Tibial artery (tissue), 4 donors: ENCODE results near the gene NRXN3.

Experiments
- DNase-seq, 2 donors: peaks; one replicate each; pipeline ENCODE4 v3.0.0-alpha.2; 2019
- H3K27ac ChIP-seq, 2 donors: fragments of 200-600 bp; sonication (generic) in 1 of 2; 1 replicate in 1 of 2; 2 replicates in 1 of 2; pipeline ENCODE4 v1.5.1; 2018 to 2019; ENCODE audit warnings: mild to moderate bottlenecking in 1 of 2
- H3K27me3 ChIP-seq, 2 donors: fragments of 200-600 bp; sonication (generic) in 1 of 2; one replicate each; pipeline versions ENCODE4 v1.5.1 to v1.6.0; 2016 to 2019
- H3K36me3 ChIP-seq, 3 donors: fragments of 200-600 bp; sonication (generic) in 2 of 3; one replicate each; pipeline ENCODE4 v1.5.1; 2016 to 2019; ENCODE audit warnings: mild to moderate bottlenecking in 2 of 3
- H3K4me1 ChIP-seq, 4 donors: fragments of 200-600 bp; sonication (generic) in 2 of 4; 1 replicate in 3 of 4; 2 replicates in 1 of 4; pipeline ENCODE4 v1.5.1; 2016 to 2019
- H3K4me3 ChIP-seq, 2 donors: fragments of 200-600 bp; sonication (generic) in 1 of 2; 1 replicate in 1 of 2; 2 replicates in 1 of 2; pipeline ENCODE4 v1.5.1; 2018 to 2019; ENCODE audit warnings: mild to moderate bottlenecking in 2 of 2
- H3K9me3 ChIP-seq, 3 donors: fragments of 200-600 bp; sonication (generic) in 1 of 3; one replicate each; pipeline ENCODE4 v1.5.1; 2016 to 2019
- CTCF ChIP-seq, 2 experiments: fragments of 200-600 bp in 1 of 2; fragments of 450-650 bp in 1 of 2; IDR thresholded peaks; one replicate each; pipeline ENCODE4 v1.5.1; 2017 to 2019; ENCODE audit warnings: antibody characterized with exemption in 2 of 2, mild to moderate bottlenecking in 1 of 2, moderate library complexity in 1 of 2
- intact Hi-C: fragments of 100-400 bp; cut with DNase I; formaldehyde crosslinking; loops from one replicate; pipeline ENCODE4 v1.15.0; 2023; ENCODE audit warnings: low total_unique reads

Gene NRXN3

DNA sequence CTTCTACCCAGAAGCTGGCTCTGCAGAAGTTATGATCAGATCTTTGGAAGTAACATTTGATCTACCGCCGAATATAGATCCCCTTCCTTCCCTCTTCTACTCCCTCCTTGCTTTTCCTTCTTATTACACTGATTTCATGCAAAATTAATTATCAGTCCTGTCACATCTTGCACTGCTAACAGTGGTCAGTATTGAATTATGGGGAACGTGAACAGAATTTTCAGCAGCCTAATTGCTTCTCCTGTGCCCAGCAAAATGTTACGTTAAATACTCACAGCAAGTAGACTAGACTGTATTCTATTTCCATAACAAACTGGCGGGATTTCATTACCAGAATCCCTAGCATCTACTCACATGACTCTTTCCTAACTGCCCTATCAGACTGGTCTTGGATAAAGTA, 1444.3 kb downstream of the NRXN3 start:
- Histone ChIP-seq H3K27me3 (no peaks in the 10 kb centered on the region), H3K9me3 (no peaks in the 10 kb centered on the region), H3K4me1 (no peaks in the 10 kb centered on the region), H3K36me3 (no peaks in the 10 kb centered on the region), H3K4me3 (no peak overlapping the region), H3K27ac (no peak overlapping the region)
- no peak for DNase-seq
- no peak for TF ChIP-seq CTCF (IDR thresholded peaks at IDR 0.05)
- intact Hi-C loops, result no loop called here

GRCh38 chr14:79627058-79627457, 1456.9 kb downstream of the NRXN3 start:
- H3K9me3 ChIP-seq, result no peaks in the 10 kb centered on the region
- TF ChIP-seq CTCF (IDR thresholded peaks at IDR 0.05), result no peak
- H3K4me3 ChIP-seq, result no peak overlapping the region
- intact Hi-C loops, result no loop called here
- DNase-seq, result no peak
- H3K36me3 ChIP-seq, result no peaks in the 10 kb centered on the region
- H3K27ac ChIP-seq, result no peak overlapping the region
- H3K27me3 ChIP-seq, result no peaks in the 10 kb centered on the region
- no peaks in the 10 kb centered on the region for H3K4me1 ChIP-seq

GRCh38 chr14:79629411-79630287, 1459.5 kb downstream of the NRXN3 start:
- no peak for TF ChIP-seq CTCF (IDR thresholded peaks at IDR 0.05)
- H3K4me3 ChIP-seq, result no peak overlapping the region
- intact Hi-C loops, result no loop called here
- no peak overlapping the region for H3K27ac ChIP-seq
- H3K9me3 ChIP-seq, result no peaks in the 10 kb centered on the region
- no peaks in the 10 kb centered on the region for H3K4me1 ChIP-seq
- no peaks in the 10 kb centered on the region for H3K36me3 ChIP-seq
- H3K27me3 ChIP-seq, result no peaks in the 10 kb centered on the region
- no peak for DNase-seq

DNA sequence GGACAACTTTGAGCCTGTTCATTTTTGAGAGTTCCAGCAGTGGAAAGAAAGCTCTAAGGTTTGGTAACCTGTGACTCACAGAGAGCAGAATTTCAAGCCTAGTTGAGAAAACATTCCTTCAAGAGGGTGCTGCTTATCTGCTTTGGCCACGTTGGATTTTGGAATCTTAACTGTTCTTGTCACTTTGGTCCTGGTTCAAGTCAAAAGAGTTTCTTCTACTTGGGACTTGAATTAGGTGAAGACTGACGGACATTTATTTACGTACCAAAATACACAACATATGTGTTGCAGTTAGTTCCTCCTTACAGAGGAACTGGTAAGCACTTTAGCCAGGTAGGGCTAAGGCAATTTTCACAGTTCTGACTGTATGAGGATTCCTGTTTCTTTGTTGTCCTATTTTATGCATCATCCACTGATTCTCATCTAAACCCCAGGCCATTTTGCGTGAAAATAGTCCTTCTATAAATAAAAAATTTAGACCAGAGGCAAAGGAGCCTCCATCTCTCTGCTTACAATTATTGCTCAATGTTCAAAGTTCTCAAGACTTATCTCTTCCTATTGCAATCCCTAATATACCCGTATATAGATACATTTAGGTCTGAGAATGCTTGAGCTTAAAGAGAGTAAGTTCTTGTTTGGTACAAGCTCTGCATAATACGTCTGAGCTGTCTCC, 1460.3 kb downstream of the NRXN3 start:
- DNase-seq, result no peak
- Histone ChIP-seq H3K4me3 (no peak overlapping the region), H3K27me3 (no peaks in the 10 kb centered on the region), H3K4me1 (no peaks in the 10 kb centered on the region), H3K9me3 (no peaks in the 10 kb centered on the region), H3K27ac (no peak overlapping the region), H3K36me3 (no peaks in the 10 kb centered on the region)
- intact Hi-C loops, result no loop called here
- no peak for TF ChIP-seq CTCF (IDR thresholded peaks at IDR 0.05)

DNA sequence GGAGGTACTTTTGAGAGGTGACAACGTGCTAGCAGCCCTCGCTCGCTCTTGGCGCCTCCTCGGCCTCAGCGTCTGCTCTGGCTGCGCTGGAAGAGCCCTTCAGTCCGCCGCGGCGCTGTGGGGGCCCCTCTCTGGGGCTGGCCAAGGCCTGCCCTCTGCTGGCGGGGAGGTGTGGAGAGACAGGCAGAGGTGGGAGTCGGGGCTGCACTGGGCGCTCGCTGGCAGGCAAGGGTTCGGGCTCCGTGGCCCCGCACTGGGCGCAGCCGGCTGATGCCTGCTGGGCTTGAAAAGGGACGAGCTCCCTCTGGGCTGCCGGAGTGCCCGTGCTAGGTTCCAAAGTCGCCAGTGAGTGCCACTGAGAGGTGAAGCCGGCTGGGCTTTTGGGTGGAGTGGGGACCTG, 1461.1 kb downstream of the NRXN3 start:
- Histone ChIP-seq H3K4me3 (no peak overlapping the region), H3K27ac (no peak overlapping the region), H3K9me3 (no peaks in the 10 kb centered on the region), H3K4me1 (no peaks in the 10 kb centered on the region), H3K27me3 (no peaks in the 10 kb centered on the region), H3K36me3 (no peaks in the 10 kb centered on the region)
- intact Hi-C loops, result no loop called here
- DNase-seq, result no peak
- no peak for TF ChIP-seq CTCF (IDR thresholded peaks at IDR 0.05)
